NCI-H2196 (cell line): ENCODE results near the gene GAK.
A peak's percentile ranks its signal among the peaks of the same experiment; 100 is the strongest.

Source experiments
- DNase-seq: peaks from one replicate; lab custom pipeline; 2025; ENCODE audit not compliant: unreplicated experiment; lab: John Stamatoyannopoulos, UW

GAK gene

GRCh38 chr4:891747-892146 is 40.4 kb downstream of the GAK start:
- DNase-seq = peak; percentile 3

- DNase-seq = no peak
These were observed 42.0 kb downstream of the GAK start for GRCh38 chr4:890036-890695.

- no peak for DNase-seq
These were observed 42.6 kb downstream of the GAK start for GRCh38 chr4:889516-889915.

- no peak for DNase-seq
These were observed 44.1 kb downstream of the GAK start for GRCh38 chr4:888029-888428.

GRCh38 chr4:887034-887763 is 44.9 kb downstream of the GAK start:
- no peak for DNase-seq

- no peak for DNase-seq
These were observed 45.9 kb downstream of the GAK start for GRCh38 chr4:886244-886643.

GRCh38 chr4:885353-885752 is 46.8 kb downstream of the GAK start:
- DNase-seq = no peak

GRCh38 chr4:884896-885295 is 47.2 kb downstream of the GAK start:
- no peak for DNase-seq

- DNase-seq = no peak
These were observed 47.9 kb downstream of the GAK start for GRCh38 chr4:884259-884658.

- DNase-seq = no peak
These were observed 48.6 kb downstream of the GAK start for GRCh38 chr4:883377-884095.

- DNase-seq = no peak
These were observed 49.5 kb downstream of the GAK start for GRCh38 chr4:882646-883045.

GRCh38 chr4:881709-882108 is 50.4 kb downstream of the GAK start:
- no peak for DNase-seq

GRCh38 chr4:880684-881405 is 51.3 kb downstream of the GAK start:
- DNase-seq = no peak

GRCh38 chr4:879729-880077 is 52.4 kb downstream of the GAK start:
- no peak for DNase-seq

- DNase-seq = no peak
These were observed 53.1 kb downstream of the GAK start for GRCh38 chr4:878796-879728.

- no peak for DNase-seq
These were observed 54.6 kb downstream of the GAK start for GRCh38 chr4:877502-877901.

- no peak for DNase-seq
These were observed 55.3 kb downstream of the GAK start for GRCh38 chr4:876780-877179.

- DNase-seq = no peak
These were observed 56.2 kb downstream of the GAK start for GRCh38 chr4:875818-876423.

- DNase-seq = no peak
These were observed 56.9 kb downstream of the GAK start for GRCh38 chr4:874971-875817.
